ENCODE measurements around the gene SEPHS2.

SEPHS2 gene, protein sequence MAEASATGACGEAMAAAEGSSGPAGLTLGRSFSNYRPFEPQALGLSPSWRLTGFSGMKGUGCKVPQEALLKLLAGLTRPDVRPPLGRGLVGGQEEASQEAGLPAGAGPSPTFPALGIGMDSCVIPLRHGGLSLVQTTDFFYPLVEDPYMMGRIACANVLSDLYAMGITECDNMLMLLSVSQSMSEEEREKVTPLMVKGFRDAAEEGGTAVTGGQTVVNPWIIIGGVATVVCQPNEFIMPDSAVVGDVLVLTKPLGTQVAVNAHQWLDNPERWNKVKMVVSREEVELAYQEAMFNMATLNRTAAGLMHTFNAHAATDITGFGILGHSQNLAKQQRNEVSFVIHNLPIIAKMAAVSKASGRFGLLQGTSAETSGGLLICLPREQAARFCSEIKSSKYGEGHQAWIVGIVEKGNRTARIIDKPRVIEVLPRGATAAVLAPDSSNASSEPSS

DNA sequence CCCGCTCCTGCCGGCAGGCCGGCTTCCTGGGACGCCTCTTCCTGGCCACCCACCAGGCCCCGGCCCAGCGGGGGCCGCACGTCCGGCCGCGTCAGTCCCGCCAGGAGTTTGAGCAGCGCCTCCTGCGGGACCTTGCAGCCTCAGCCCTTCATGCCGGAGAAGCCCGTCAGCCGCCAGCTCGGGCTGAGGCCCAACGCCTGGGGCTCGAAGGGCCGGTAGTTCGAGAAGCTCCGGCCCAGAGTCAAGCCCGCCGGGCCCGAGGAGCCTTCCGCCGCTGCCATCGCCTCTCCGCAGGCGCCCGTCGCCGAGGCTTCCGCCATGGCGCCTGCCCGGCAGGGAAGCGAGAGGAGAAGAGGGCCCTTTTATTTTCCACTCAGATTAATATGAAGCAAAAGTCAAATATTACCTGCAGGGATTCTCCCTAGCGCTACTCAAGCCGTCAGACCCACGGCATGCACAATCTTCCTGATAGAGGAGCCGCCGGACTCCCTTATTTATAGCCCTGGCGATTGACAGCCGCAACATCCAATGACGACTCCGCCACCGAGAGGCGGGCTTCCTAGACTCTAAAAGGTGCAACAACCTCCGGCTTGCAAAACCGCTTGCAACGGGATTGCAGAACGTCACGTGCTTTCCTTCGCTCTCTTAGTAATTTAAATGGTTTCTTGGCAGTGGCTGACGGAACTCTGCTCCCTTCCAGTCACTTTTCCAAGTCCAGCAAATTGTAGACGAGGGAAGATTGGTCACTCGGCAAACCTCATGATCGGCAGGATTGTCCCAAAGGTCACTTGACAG lies at the start of gene SEPHS2:
TSS of gene SEPHS2 (minus strand) at position 467 of the 795 bp plus-strand sequence. CDS start at position 320, 147 bp downstream.
- Histone ChIP-seq H3K9ac (ENCODE audit: insufficient read length, low read depth) (peak within 1 kb of the TSS; percentile 90), H3K36me3 (ENCODE audit: insufficient read depth, insufficient read length, low read length) (peaks cover 21% of the 10 kb centered on the region), H3K4me3 (ENCODE audit: insufficient read length, low read depth) (peak within 1 kb of the TSS; percentile 92), H3K9me3 (ENCODE audit: insufficient read depth, low read length) (peaks cover 10% of the 10 kb centered on the region; the same call in 1 of the 2 replicates), H3K4me1 (ENCODE audit: insufficient read depth, insufficient read length) (peaks cover 6% of the 10 kb centered on the region), H3K27me3 (ENCODE audit: insufficient read depth, insufficient read length) (no peaks in the 10 kb centered on the region)
- TF ChIP-seq YY1 (IDR thresholded peaks at IDR 0.05; ENCODE audit: insufficient read depth, insufficient read length) (no peak), SUZ12 (IDR thresholded peaks at IDR 0.05; ENCODE audit: extremely low read depth, insufficient read depth, insufficient read length) (no peak), ZNF274 (IDR thresholded peaks at IDR 0.05; ENCODE audit: low read depth, low read length) (no peak)
- peak; percentile 95 for DNase-seq (ENCODE audit: low read depth, low spot score)

DNA sequence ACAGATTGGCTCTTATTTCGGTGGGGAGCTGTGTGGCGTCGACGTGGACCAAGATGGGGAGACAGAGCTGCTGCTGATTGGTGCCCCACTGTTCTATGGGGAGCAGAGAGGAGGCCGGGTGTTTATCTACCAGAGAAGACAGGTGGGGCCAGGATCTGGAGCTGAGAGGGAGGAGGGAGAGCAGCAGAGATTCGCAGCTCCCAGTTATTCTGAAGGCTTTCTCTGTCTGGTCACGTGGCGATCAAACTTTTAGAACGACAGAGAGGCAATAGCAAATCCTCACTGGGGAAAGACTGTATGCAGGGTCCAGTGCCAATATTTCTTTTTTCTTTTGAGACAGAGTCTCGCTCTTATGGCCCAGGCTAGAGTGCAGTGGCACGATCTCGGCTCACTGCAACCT lies 49.0 kb upstream of the SEPHS2 start:
- DNase-seq (ENCODE audit: low read depth, low spot score), result no peak
- H3K27me3 ChIP-seq (ENCODE audit: insufficient read depth, insufficient read length), result no peaks in the 10 kb centered on the region
- no peaks in the 10 kb centered on the region for H3K4me1 ChIP-seq (ENCODE audit: insufficient read depth, insufficient read length)
- H3K4me3 ChIP-seq (ENCODE audit: insufficient read length, low read depth), result no peak overlapping the region
- no peaks in the 10 kb centered on the region for H3K9me3 ChIP-seq (ENCODE audit: insufficient read depth, low read length)
- H3K36me3 ChIP-seq (ENCODE audit: insufficient read depth, insufficient read length, low read length), result no peaks in the 10 kb centered on the region
- no peak overlapping the region for H3K9ac ChIP-seq (ENCODE audit: insufficient read length, low read depth)
- TF ChIP-seq YY1 (IDR thresholded peaks at IDR 0.05; ENCODE audit: insufficient read depth, insufficient read length) (no peak), SUZ12 (IDR thresholded peaks at IDR 0.05; ENCODE audit: extremely low read depth, insufficient read depth, insufficient read length) (no peak), ZNF274 (IDR thresholded peaks at IDR 0.05; ENCODE audit: low read depth, low read length) (no peak)

DNA sequence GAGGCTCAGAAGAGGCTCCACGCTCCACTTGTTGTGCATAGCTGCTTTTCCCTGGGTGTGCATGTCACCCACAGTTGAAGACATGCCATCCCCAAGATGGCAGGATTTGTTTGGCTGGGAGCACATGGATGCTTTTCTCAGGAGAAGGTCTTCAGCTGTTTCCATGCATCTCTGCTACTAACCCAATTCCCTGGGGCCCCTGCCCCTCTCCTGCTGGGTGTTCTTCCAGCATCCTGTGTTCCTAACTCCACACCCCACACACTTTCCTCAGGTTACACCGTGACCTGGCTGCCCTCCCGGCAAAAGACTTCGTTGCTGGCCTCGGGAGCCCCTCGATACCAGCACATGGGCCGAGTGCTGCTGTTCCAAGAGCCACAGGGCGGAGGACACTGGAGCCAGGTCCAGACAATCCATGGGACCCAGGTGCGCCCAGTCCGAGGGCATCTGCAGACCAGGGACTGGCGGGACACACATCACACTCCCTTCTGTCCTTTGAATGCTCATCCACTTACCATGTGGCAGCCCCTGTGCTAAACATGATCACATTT lies 48.3 kb upstream of the SEPHS2 start:
- TF ChIP-seq SUZ12 (IDR thresholded peaks at IDR 0.05; ENCODE audit: extremely low read depth, insufficient read depth, insufficient read length), result no peak
- TF ChIP-seq YY1 (IDR thresholded peaks at IDR 0.05; ENCODE audit: insufficient read depth, insufficient read length), result no peak
- no peak for TF ChIP-seq ZNF274 (IDR thresholded peaks at IDR 0.05; ENCODE audit: low read depth, low read length)
- peaks cover under 1% of the 10 kb centered on the region for H3K4me1 ChIP-seq (ENCODE audit: insufficient read depth, insufficient read length)
- no peaks in the 10 kb centered on the region for H3K27me3 ChIP-seq (ENCODE audit: insufficient read depth, insufficient read length)
- no peak overlapping the region for H3K4me3 ChIP-seq (ENCODE audit: insufficient read length, low read depth)
- H3K36me3 ChIP-seq (ENCODE audit: insufficient read depth, insufficient read length, low read length), result no peaks in the 10 kb centered on the region
- no peak for DNase-seq (ENCODE audit: low read depth, low spot score)
- H3K9ac ChIP-seq (ENCODE audit: insufficient read length, low read depth), result no peak overlapping the region
- H3K9me3 ChIP-seq (ENCODE audit: insufficient read depth, low read length), result no peaks in the 10 kb centered on the region

DNA sequence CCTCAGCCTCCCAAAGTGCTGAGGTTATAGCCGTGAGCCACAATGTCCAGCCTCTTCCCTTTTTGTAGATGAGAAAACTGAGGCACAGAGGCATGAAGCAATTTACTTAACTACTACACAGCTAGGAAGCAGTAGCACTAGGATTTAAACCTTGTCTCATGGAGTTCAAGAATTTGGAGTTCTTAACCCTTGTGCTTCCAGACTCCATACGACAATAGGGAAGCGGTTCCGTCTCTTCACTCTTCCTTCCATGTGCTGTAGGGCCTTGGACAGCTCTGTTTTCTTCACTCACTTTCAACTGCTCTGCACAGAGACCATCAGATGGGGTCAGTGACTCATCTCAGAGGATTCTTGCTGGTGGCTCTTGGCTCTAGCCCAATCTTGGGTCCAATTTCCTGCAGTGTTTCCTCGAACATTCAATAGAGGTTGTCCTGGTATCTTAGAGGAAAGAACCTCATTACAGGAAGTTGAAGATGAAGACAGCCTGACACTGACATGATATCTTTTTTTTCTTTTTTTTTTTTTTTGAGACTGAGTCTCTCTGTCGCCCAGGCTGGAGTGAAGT lies 46.2 kb upstream of the SEPHS2 start:
- Histone ChIP-seq H3K36me3 (ENCODE audit: insufficient read depth, insufficient read length, low read length) (no peaks in the 10 kb centered on the region), H3K4me3 (ENCODE audit: insufficient read length, low read depth) (no peak overlapping the region), H3K4me1 (ENCODE audit: insufficient read depth, insufficient read length) (peaks cover 5% of the 10 kb centered on the region), H3K27me3 (ENCODE audit: insufficient read depth, insufficient read length) (no peaks in the 10 kb centered on the region), H3K9me3 (ENCODE audit: insufficient read depth, low read length) (no peaks in the 10 kb centered on the region), H3K9ac (ENCODE audit: insufficient read length, low read depth) (no peak overlapping the region)
- TF ChIP-seq SUZ12 (IDR thresholded peaks at IDR 0.05; ENCODE audit: extremely low read depth, insufficient read depth, insufficient read length) (no peak), ZNF274 (IDR thresholded peaks at IDR 0.05; ENCODE audit: low read depth, low read length) (no peak), YY1 (IDR thresholded peaks at IDR 0.05; ENCODE audit: insufficient read depth, insufficient read length) (no peak)
- no peak for DNase-seq (ENCODE audit: low read depth, low spot score)

DNA sequence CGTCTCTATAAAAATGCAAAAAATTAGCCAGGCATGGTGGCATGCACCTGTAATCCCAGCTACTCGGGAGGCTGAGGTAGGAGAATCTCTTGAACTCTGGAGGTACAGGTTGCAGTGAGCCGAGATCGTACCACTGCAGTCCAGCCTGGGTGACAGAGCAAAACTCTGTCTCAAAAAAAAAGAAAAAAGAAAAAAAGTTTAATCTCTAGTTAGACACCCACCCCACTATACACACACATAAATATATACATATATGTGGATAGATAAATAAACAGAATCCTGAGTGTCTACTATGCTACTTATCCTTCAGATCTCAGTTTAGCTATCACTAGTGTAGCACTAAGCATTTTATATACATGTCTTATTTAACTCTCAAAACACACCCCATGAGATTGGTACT lies 45.6 kb upstream of the SEPHS2 start:
- Histone ChIP-seq H3K9me3 (ENCODE audit: insufficient read depth, low read length) (no peaks in the 10 kb centered on the region), H3K4me3 (ENCODE audit: insufficient read length, low read depth) (no peak overlapping the region), H3K27me3 (ENCODE audit: insufficient read depth, insufficient read length) (no peaks in the 10 kb centered on the region), H3K36me3 (ENCODE audit: insufficient read depth, insufficient read length, low read length) (no peaks in the 10 kb centered on the region), H3K4me1 (ENCODE audit: insufficient read depth, insufficient read length) (peaks cover 5% of the 10 kb centered on the region), H3K9ac (ENCODE audit: insufficient read length, low read depth) (no peak overlapping the region)
- TF ChIP-seq YY1 (IDR thresholded peaks at IDR 0.05; ENCODE audit: insufficient read depth, insufficient read length), result no peak
- no peak for TF ChIP-seq ZNF274 (IDR thresholded peaks at IDR 0.05; ENCODE audit: low read depth, low read length)
- no peak for TF ChIP-seq SUZ12 (IDR thresholded peaks at IDR 0.05; ENCODE audit: extremely low read depth, insufficient read depth, insufficient read length)
- no peak for DNase-seq (ENCODE audit: low read depth, low spot score)

- DNase-seq (ENCODE audit: low read depth, low spot score), result no peak
- Histone ChIP-seq H3K9ac (ENCODE audit: insufficient read length, low read depth) (no peak overlapping the region), H3K4me1 (ENCODE audit: insufficient read depth, insufficient read length) (peaks cover 5% of the 10 kb centered on the region), H3K36me3 (ENCODE audit: insufficient read depth, insufficient read length, low read length) (no peaks in the 10 kb centered on the region), H3K27me3 (ENCODE audit: insufficient read depth, insufficient read length) (no peaks in the 10 kb centered on the region), H3K9me3 (ENCODE audit: insufficient read depth, low read length) (no peaks in the 10 kb centered on the region), H3K4me3 (ENCODE audit: insufficient read length, low read depth) (no peak overlapping the region)
- TF ChIP-seq SUZ12 (IDR thresholded peaks at IDR 0.05; ENCODE audit: extremely low read depth, insufficient read depth, insufficient read length) (no peak), YY1 (IDR thresholded peaks at IDR 0.05; ENCODE audit: insufficient read depth, insufficient read length) (no peak), ZNF274 (IDR thresholded peaks at IDR 0.05; ENCODE audit: low read depth, low read length) (no peak)
Observed at GRCh38 chr16:30490210-30490609, 44.5 kb upstream of the SEPHS2 start.

All from NT2/D1 (cell line).